HCEC 1CT (cell line): Measurements from ENCODE around the gene CALCB.

Source experiments
- DNase-seq: peaks from one replicate; pipeline ENCODE4 v3.0.0-alpha.2; 2017

Gene CALCB

GRCh38 chr11:15123849-15124248 is 50.5 kb downstream of the CALCB start:
- DNase-seq: peak; percentile 95

GRCh38 chr11:15124528-15124927 is 51.1 kb downstream of the CALCB start:
- no peak for DNase-seq

GRCh38 chr11:15127341-15127740 is 53.9 kb downstream of the CALCB start:
- peak; percentile 96 for DNase-seq
